GM19023 (cell line): ENCODE measurements around the gene DEXI.

Source experiments
- ATAC-seq: cut with Tn5 transposase; IDR thresholded peaks from one replicate; pipeline ENCODE4 v1.9.1; 2021; ENCODE audit warnings: mild to moderate bottlenecking, moderate library complexity; ENCODE audit not compliant: unreplicated experiment

The DEXI gene

GRCh38 chr16:10942352-10943063, at the start of gene DEXI:
Gene DEXI (minus strand): TSS chr16:10942468. CDS start chr16:10942005, 463 bp downstream.
- peak; percentile 63 for ATAC-seq

DNA sequence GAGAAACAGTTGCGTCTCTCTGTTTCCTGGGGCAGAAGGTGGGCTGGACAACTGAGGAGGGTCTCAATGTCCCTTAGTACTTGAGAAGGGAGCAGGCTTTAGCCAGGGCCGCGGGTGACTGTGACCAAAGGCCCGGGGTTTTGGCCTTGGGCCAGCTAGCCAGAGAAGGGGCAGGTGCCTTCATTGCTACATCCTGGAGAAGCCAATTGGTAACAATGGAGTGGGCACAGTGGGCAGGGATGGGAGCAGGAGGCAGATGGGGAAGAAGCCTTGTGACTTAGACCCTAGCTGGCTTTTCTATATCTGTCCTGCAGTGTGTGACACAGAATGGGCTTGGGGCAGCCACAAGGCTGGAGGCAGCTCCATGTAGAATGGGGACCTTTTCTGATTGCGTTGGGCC, 48.1 kb upstream of the DEXI start:
- ATAC-seq, result no peak

DNA sequence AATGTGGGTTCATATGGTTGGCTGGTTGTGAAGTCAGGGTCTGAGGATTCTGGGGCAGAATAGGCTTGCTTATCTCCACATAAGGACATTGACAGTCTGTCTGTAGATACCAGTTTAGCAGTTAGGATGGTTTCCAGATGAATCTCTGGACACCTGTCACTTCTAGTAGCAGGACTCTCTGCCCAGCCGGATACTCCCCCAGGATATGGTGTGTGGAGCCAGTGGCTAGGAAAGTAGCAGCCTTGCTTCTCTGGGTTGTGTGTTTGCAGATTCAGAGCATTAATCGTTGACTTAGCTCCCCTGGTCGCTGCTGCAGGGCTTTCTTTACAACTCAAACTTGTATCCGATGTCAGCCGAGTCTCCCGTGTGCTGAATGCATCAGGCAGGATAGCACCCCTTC, 47.3 kb upstream of the DEXI start:
- ATAC-seq, result no peak

DNA sequence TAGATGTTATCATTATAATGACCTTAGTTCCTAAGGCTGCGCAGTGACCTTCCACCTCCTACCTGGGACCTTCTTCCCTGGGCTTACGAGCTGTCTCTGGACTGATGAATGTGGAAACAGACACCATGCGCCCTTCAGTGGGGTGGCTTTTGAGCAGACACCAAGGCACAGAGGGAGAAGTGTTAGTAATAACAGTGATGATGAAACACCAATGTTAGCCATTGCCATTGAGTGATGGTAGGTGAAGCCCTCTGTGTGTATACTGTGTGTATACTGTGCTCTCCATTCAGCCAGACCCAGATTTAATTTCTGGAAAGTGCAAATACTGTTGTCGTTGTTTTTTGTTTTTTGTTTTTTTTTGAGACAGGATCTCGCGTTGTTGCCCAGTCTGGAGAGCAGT, 46.6 kb upstream of the DEXI start:
- ATAC-seq, result no peak

- peak; percentile 50 for ATAC-seq
Observed at GRCh38 chr16:10988164-10988803, 46.0 kb upstream of the DEXI start.

DNA sequence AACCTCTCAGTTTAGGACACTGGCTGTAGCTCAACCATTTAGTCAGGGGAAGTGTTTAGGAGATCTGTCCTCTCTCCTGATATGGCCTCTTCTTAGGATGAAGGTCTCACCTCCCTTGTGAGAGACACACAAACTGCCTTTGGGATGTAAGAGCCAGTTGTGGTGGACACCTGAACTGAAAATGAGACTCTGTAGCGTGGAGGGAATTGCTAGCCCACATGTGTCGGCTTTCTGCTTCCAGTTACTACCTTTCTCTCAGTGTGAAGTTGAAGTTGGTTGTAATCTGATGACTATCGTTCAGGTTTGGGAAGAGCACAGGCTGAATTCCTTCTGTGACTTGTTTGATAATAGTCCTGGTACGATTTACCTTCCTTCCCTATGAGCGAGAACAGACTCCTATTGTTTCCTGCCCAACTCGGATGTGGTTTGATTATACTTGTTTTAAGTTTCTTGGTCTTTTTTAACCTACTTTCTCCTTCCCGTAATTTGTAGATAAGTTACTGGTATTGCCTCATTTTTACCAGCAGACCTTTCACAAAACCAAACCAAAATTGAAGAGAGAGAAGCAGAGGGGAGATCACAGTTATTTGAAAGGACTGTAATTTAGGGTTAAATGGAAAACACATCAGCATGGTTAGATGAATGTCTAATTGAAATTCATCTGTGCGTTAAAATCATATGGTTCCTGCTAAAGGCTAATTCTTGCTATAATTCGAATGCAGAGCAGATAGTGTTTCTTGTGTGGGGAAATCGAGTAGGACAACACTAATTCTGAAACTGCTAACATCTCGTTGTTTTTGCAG, 45.3 kb upstream of the DEXI start:
- ATAC-seq, result no peak

DNA sequence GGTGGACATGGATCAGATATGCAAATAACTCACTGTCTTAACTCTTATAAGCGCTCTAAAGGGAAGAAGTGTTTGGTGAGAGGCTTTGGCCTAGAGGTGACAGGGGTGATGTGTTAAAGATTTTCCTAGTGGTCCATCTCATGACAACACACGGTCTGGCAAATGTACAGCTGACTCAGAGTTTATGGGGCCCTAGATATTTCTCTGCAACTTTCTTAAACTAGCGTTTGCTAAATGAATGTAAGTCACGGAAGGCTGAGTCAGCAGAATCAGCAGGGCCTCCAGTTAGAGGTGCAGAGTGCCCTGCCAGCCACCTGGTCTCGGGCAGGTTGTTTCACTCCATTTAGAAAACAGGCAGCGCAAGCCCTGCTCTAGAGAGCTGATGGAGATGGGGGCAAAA, 42.2 kb upstream of the DEXI start:
- ATAC-seq, result no peak

- peak; percentile 17 for ATAC-seq
Observed at GRCh38 chr16:10983159-10983558, 40.9 kb upstream of the DEXI start.

DNA sequence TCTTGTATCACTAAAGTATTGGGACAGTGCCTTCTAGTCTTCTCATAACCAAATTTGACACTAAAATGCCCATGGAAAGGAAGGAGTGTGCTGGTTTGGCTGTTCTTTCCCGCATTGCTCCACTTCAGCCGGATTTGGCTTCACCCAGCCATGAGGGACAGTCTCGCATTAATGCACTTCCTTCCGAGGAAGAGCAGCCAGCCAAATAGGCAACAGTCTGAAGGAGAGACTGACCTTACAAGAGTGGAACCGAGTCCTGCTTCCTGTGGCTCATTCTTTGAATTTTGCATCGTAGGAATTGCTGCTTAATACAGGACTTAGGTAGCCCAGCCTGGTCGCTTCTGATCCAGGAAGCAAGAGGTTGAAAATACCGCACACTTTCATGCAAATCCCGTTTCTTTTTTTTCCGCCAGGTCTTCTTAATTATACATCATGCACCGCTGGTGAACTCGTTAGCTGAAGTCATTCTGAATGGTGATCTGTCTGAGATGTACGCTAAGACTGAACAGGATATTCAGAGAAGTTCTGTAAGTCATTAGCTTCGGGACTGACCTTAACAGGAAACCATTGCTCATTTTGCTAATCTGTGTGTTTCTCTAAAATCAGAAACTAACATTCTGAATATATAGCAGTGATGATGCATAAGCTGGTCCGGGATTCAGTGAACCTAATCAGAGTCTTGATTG, 40.3 kb upstream of the DEXI start:
- ATAC-seq, result peak; percentile 34

GRCh38 chr16:10981697-10982216, 39.5 kb upstream of the DEXI start:
- ATAC-seq, result peak; percentile 71

DNA sequence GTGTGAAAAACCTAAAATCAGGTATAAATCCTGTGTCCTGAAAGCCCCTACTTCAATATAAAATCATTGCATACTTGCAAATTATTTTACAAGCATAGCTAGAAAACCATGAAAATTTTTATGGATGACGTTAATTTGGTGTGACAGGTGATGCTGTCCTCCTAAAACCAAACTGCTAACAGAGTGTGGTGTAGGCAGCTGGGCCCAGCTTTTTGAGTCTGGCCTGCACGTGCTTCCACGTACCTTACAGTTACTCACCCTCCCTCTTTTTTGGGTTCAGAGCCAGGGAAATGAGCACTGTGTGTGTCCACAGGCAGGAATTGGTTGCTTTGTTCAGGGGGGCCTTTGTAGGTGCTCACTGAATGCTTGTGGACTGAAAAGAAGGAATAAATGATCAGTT, 38.5 kb upstream of the DEXI start:
- ATAC-seq, result no peak

- ATAC-seq, result no peak
Observed at GRCh38 chr16:10979717-10980601, 37.7 kb upstream of the DEXI start.

GRCh38 chr16:10978871-10979446, 36.7 kb upstream of the DEXI start:
- ATAC-seq, result no peak

GRCh38 chr16:10978124-10978523, 35.9 kb upstream of the DEXI start:
- ATAC-seq, result no peak

- no peak for ATAC-seq
Observed at GRCh38 chr16:10976634-10977033, 34.4 kb upstream of the DEXI start.

GRCh38 chr16:10972819-10973464, 30.7 kb upstream of the DEXI start:
- no peak for ATAC-seq

GRCh38 chr16:10972108-10972818, 30.0 kb upstream of the DEXI start:
- ATAC-seq, result no peak

DNA sequence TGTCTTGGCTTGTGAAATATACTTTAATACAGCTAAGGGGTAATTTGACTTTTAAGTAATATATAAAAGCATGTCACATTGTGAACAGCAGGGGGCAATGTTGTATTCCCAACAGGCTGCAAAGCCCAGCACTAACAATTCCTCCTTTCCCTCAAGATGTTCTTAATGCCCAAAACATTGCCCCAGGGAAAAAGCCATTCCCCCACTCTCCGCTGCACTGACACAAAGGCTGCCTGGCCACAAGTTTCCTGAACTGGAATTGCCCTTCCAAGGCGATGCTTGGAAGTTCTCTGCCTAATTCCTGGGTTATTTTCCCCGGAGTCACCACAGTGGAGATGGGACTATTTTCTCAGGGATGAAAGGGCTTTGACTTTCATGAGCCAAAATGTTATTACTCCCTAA, 29.3 kb upstream of the DEXI start:
- no peak for ATAC-seq

GRCh38 chr16:10970065-10970464, 27.8 kb upstream of the DEXI start:
- no peak for ATAC-seq
